Activated B cell treated with CpG ODN at 0.5 μM for 24 hours (primary cell): ENCODE results near the gene RFNG. TPM values are rescaled to one million over a fixed set of nuclear protein-coding genes. Genes with fewer than 3 reads are reported as not detected.

Source experiments
- ATAC-seq: fragments of 200-7000 bp; cut with Tn5 transposase; one replicate; pipeline ENCODE4 v1.10.0; 2021; ENCODE audit warnings: low read depth, mild to moderate bottlenecking, moderate library complexity
- CTCF ChIA-PET: fragments of 350-600 bp; sonication (Branson Sonifier 250); formaldehyde crosslinking; loops from one replicate; lab custom pipeline; 2021; ENCODE audit warnings: antibody characterized with exemption; lab: Charles Lee
- POLR2A ChIA-PET: fragments of 350-600 bp; sonication (Branson Sonifier 250); formaldehyde crosslinking; loops from one replicate; lab custom pipeline; 2021; ENCODE audit warnings: antibody characterized with exemption; lab: Charles Lee
- DNase-seq: peaks from one replicate; pipeline ENCODE4 v3.0.0; 2022
- H3K27ac Mint-ChIP-seq: one replicate; pipeline ENCODE4 v1.8.0; 2020; ENCODE audit warnings: mixed read lengths
- H3K27me3 Mint-ChIP-seq: one replicate; pipeline ENCODE4 v1.8.0; 2021; ENCODE audit warnings: mixed read lengths
- H3K36me3 Mint-ChIP-seq: one replicate; pipeline ENCODE4 v1.8.0; 2021; ENCODE audit warnings: low read depth, mixed read lengths
- H3K4me1 Mint-ChIP-seq: one replicate; pipeline ENCODE4 v1.8.0; 2021; ENCODE audit warnings: mixed read lengths
- H3K4me3 Mint-ChIP-seq: one replicate; pipeline ENCODE4 v1.8.0; 2020; ENCODE audit warnings: mild to moderate bottlenecking, mixed read lengths
- H3K9me3 Mint-ChIP-seq: one replicate; pipeline ENCODE4 v1.8.0; 2020; ENCODE audit warnings: mixed read lengths
- CTCF ChIP-seq: fragments of 200-600 bp; IDR thresholded peaks from one replicate; pipeline ENCODE4 v1.8.0; 2022; ENCODE audit warnings: antibody characterized with exemption, mild to moderate bottlenecking
- intact Hi-C: fragments of 100-400 bp; cut with micrococcal nuclease; formaldehyde crosslinking; loops from one replicate; pipeline ENCODE4 v1.15.1; 2024
- total RNA-seq: library from RNA; stranded (reverse); gene quantifications from 2 replicates; pipeline ENCODE4 v1.2.3, GENCODE V29; 2022

The RFNG gene
- total RNA-seq, 1 donor from 2014 or later, result 18.7 TPM

GRCh38 chr17:82058230-82058854 is 6.7 kb upstream of the RFNG start:
- no peaks in the 10 kb centered on the region for H3K9me3 Mint-ChIP-seq
- H3K27ac Mint-ChIP-seq, result no peak overlapping the region
- H3K4me1 Mint-ChIP-seq, result peaks cover 2% of the 10 kb centered on the region
- POLR2A ChIA-PET, result no interaction called here
- CTCF ChIA-PET, result no interaction called here
- peaks cover 54% of the 10 kb centered on the region for H3K36me3 Mint-ChIP-seq
- DNase-seq (no peak), ATAC-seq (no peak)
- intact Hi-C loops, result no loop called here
- H3K27me3 Mint-ChIP-seq, result no peaks in the 10 kb centered on the region
- no peak overlapping the region for H3K4me3 Mint-ChIP-seq
- no peak for TF ChIP-seq CTCF

GRCh38 chr17:82056729-82057621 is 5.4 kb upstream of the RFNG start:
- CTCF ChIA-PET, result no interaction called here
- H3K36me3 Mint-ChIP-seq, result peaks cover 50% of the 10 kb centered on the region
- POLR2A ChIA-PET, result interaction anchor here (0.6 kb wide), 1 partner anchor 27 kb away, joined by 3 read pairs; no protein-coding TSS in a partner anchor
- H3K4me1 Mint-ChIP-seq, result peaks cover 9% of the 10 kb centered on the region
- TF ChIP-seq CTCF, result no peak
- ATAC-seq (no peak), DNase-seq (no peak)
- intact Hi-C loops, result no loop called here
- H3K27ac Mint-ChIP-seq, result no peak overlapping the region
- H3K4me3 Mint-ChIP-seq, result no peak overlapping the region
- H3K27me3 Mint-ChIP-seq, result no peaks in the 10 kb centered on the region
- no peaks in the 10 kb centered on the region for H3K9me3 Mint-ChIP-seq

- ChIA-PET POLR2A (interaction anchor here (0.6 to 0.7 kb wide), 2 partner anchors 11 to 26 kb away, joined by 3 read pairs; no protein-coding TSS in a partner anchor), CTCF (no interaction called here)
- Mint-ChIP-seq H3K4me1 (peaks cover 9% of the 10 kb centered on the region), H3K27ac (no peak overlapping the region), H3K4me3 (no peak overlapping the region), H3K9me3 (no peaks in the 10 kb centered on the region), H3K27me3 (no peaks in the 10 kb centered on the region), H3K36me3 (peaks cover 46% of the 10 kb centered on the region)
- intact Hi-C loops, result no loop called here
- no peak for DNase-seq
- no peak for TF ChIP-seq CTCF
- no peak for ATAC-seq
Observed at GRCh38 chr17:82055965-82056728, 4.5 kb upstream of the RFNG start.

GRCh38 chr17:82055023-82055964 is 3.7 kb upstream of the RFNG start:
- DNase-seq, result no peak
- ChIA-PET CTCF (no interaction called here), POLR2A (interaction anchor here (0.7 to 1.5 kb wide), 3 partner anchors 9 to 11 kb away, joined by 3 to 7 read pairs (median 4); partner anchors contain the start of gene DUS1L)
- Mint-ChIP-seq H3K27me3 (no peaks in the 10 kb centered on the region), H3K4me1 (peaks cover 15% of the 10 kb centered on the region), H3K4me3 (no peak overlapping the region), H3K9me3 (no peaks in the 10 kb centered on the region), H3K27ac (no peak overlapping the region), H3K36me3 (peaks cover 42% of the 10 kb centered on the region)
- TF ChIP-seq CTCF, result no peak
- ATAC-seq, result no peak
- intact Hi-C loops, result no loop called here
